ENCODE data around the gene SPA17. TPM values are rescaled to one million over a fixed set of nuclear protein-coding genes. Genes with fewer than 3 reads are reported as not detected.

The SPA17 gene
- total RNA-seq, 1 experiment from 2014 or later: 5.4 TPM

DNA sequence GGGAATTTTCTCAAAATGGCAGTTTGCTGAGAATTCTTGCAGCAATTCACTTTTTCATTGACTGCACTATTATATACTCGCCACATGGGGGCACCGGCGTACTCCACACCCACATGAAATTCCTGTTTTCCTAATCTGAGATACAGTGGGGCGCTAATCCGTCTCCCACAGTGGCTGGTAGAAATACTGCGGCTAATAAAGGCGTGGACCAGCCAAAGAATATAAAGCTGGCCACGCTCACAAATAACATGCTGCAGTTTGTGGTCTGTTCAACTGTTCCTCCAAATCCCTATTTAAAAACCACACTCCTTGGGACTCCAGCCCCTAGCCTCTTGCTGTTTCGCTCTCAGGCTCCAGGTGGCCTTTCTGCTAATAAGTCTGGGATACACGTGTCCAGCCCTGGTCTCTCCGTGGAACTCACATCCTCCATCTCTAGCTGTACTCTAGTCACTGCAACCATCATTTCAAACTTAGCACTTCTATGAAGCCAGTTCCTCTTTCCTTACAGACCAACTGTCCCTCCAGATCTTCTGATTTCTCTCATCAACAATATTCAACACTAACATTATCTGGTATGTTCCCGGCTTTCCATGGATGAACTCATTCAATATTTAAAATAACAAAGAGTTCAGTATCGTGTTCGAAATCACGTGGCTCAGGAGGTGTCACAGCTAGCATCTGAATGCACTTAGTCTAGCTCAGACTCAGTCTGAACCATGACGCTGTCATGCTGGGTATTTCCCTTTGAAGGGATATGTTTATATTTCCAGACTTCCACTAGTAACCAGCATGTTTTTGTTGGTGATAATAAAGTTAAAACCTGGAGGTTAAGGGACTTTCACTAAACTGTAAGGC is 29.1 kb upstream of the SPA17 start:
- CTCF ChIA-PET: interaction anchor here (0.7 kb wide), 1 partner anchor 96 kb away, joined by 4 read pairs; no protein-coding TSS in a partner anchor
- peak overlapping the region; percentile 44 for H3K4me3 Mint-ChIP-seq (ENCODE audit: low read depth, unreplicated experiment)
- intact Hi-C loops (cut with micrococcal nuclease; ENCODE audit: unreplicated experiment): loop anchor here (1.0 to 2.0 kb wide), 2 partner anchors 193 to 222 kb away; no protein-coding TSS in a partner anchor
- peak; percentile 37 for DNase-seq
- peaks cover 7% of the 10 kb centered on the region for H3K4me1 Mint-ChIP-seq (ENCODE audit: low read depth, unreplicated experiment)
- no peaks in the 10 kb centered on the region for H3K9me3 Mint-ChIP-seq (ENCODE audit: low read depth, unreplicated experiment)
- BruUV-seq (replicated peaks): no TSS peak
- H3K27me3 Mint-ChIP-seq (ENCODE audit: unreplicated experiment): no peaks in the 10 kb centered on the region
- H3K36me3 Mint-ChIP-seq (ENCODE audit: insufficient read depth, unreplicated experiment): no peaks in the 10 kb centered on the region
- TF ChIP-seq, protein P1, sequence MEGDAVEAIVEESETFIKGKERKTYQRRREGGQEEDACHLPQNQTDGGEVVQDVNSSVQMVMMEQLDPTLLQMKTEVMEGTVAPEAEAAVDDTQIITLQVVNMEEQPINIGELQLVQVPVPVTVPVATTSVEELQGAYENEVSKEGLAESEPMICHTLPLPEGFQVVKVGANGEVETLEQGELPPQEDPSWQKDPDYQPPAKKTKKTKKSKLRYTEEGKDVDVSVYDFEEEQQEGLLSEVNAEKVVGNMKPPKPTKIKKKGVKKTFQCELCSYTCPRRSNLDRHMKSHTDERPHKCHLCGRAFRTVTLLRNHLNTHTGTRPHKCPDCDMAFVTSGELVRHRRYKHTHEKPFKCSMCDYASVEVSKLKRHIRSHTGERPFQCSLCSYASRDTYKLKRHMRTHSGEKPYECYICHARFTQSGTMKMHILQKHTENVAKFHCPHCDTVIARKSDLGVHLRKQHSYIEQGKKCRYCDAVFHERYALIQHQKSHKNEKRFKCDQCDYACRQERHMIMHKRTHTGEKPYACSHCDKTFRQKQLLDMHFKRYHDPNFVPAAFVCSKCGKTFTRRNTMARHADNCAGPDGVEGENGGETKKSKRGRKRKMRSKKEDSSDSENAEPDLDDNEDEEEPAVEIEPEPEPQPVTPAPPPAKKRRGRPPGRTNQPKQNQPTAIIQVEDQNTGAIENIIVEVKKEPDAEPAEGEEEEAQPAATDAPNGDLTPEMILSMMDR (IDR thresholded peaks at IDR 0.05; ENCODE audit: unreplicated experiment): peak; percentile 55
- no peak overlapping the region for H3K27ac Mint-ChIP-seq (ENCODE audit: unreplicated experiment)

DNA sequence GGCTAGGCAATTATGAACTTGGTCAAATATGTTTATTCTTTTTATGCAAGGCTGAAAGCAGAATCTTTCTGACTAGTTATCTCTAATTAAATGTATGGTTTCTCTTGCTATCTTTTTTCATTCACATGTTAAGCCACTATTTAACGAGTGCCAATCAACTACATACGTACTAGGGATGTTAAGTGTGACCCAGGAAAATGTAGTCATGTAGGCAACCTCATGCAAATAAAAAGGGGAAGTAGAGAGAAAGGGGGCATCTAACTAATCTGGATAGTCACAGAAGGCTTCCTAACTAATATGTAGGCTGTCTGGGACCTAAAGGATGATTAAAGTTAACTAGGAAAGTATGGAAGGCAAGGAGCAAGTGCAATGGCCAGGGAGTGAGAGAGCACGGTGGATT is 27.6 kb upstream of the SPA17 start:
- TF ChIP-seq, protein P1 (IDR thresholded peaks at IDR 0.05; ENCODE audit: unreplicated experiment): no peak
- no peaks in the 10 kb centered on the region for H3K27me3 Mint-ChIP-seq (ENCODE audit: unreplicated experiment)
- no peak for DNase-seq
- no peak overlapping the region for H3K27ac Mint-ChIP-seq (ENCODE audit: unreplicated experiment)
- intact Hi-C loops (cut with micrococcal nuclease; ENCODE audit: unreplicated experiment): no loop called here
- H3K9me3 Mint-ChIP-seq (ENCODE audit: low read depth, unreplicated experiment): no peaks in the 10 kb centered on the region
- no peaks in the 10 kb centered on the region for H3K36me3 Mint-ChIP-seq (ENCODE audit: insufficient read depth, unreplicated experiment)
- no TSS peak for BruUV-seq (replicated peaks)
- CTCF ChIA-PET: no interaction called here
- H3K4me1 Mint-ChIP-seq (ENCODE audit: low read depth, unreplicated experiment): peaks cover 7% of the 10 kb centered on the region
- H3K4me3 Mint-ChIP-seq (ENCODE audit: low read depth, unreplicated experiment): no peak overlapping the region

DNA sequence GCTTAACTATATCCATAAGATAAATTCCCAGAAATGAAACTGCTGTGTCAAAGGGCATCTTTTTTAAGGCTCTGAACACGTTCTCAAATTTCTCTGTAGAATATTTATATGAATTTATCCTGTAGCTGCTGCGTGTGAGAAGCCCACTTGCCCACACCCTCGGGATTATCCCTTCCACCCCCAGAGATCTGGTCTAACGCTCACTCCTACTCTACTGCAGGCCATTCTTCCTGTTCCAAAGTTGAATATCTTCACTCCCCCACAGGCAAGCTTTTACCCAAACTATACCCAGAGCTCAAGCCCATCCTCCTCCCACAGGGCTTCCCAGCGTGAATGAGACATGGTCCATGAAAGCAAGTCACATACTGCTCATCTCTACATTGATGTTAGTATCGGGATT is 25.1 kb upstream of the SPA17 start:
- no peak overlapping the region for H3K27ac Mint-ChIP-seq (ENCODE audit: unreplicated experiment)
- H3K27me3 Mint-ChIP-seq (ENCODE audit: unreplicated experiment): no peaks in the 10 kb centered on the region
- H3K4me3 Mint-ChIP-seq (ENCODE audit: low read depth, unreplicated experiment): no peak overlapping the region
- peaks cover 7% of the 10 kb centered on the region for H3K4me1 Mint-ChIP-seq (ENCODE audit: low read depth, unreplicated experiment)
- CTCF ChIA-PET: no interaction called here
- H3K9me3 Mint-ChIP-seq (ENCODE audit: low read depth, unreplicated experiment): no peaks in the 10 kb centered on the region
- H3K36me3 Mint-ChIP-seq (ENCODE audit: insufficient read depth, unreplicated experiment): no peaks in the 10 kb centered on the region
- TF ChIP-seq, protein P1 (IDR thresholded peaks at IDR 0.05; ENCODE audit: unreplicated experiment): no peak
- intact Hi-C loops (cut with micrococcal nuclease; ENCODE audit: unreplicated experiment): no loop called here
- no TSS peak for BruUV-seq (replicated peaks)
- DNase-seq: no peak

DNA sequence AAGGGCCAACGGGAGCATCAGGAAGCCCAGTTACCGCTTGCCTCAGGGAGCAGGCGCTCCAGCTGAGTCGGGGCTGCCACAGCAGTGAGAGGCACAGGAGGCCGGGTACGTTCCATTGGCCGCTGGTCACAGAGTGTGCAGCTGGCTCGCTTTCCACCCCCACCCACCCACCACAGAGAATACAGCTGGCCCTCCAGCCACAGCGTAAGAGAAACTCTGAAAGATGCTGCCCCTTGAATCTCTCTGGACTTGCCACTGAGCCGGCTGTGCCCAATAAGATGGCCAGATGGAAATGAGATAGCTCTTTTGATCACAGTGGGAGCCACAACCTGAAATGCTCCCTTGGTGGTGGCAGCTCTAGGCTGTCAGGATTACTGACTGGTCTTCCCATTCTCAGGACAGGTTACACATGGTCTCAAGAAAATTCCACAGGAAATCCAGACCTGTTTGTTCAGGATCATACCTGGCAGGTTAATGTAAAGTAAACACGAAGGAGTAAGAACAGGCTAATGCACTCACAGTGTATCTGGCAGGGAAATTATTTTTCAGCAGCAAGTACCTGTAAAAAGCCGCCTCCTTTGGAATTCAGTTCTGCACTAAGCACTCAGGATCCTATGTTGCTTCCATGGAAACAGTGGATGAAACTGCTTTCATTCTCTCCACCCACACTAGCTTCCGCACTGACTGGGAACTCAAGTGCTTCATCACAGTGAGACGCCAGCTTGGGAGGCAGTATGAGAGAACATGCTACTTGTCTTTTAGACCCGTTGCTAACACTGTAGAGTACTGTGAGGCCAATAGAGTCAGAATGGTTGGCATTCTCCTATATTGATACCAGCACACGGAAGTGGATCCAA is 16.7 kb upstream of the SPA17 start:
- Mint-ChIP-seq H3K9me3 (ENCODE audit: low read depth, unreplicated experiment) (no peaks in the 10 kb centered on the region), H3K36me3 (ENCODE audit: insufficient read depth, unreplicated experiment) (no peaks in the 10 kb centered on the region), H3K4me1 (ENCODE audit: low read depth, unreplicated experiment) (no peaks in the 10 kb centered on the region), H3K27me3 (ENCODE audit: unreplicated experiment) (no peaks in the 10 kb centered on the region), H3K27ac (ENCODE audit: unreplicated experiment) (no peak overlapping the region), H3K4me3 (ENCODE audit: low read depth, unreplicated experiment) (no peak overlapping the region)
- intact Hi-C loops (cut with micrococcal nuclease; ENCODE audit: unreplicated experiment): no loop called here
- TF ChIP-seq, protein P1 (IDR thresholded peaks at IDR 0.05; ENCODE audit: unreplicated experiment): no peak
- BruUV-seq (replicated peaks): no TSS peak
- CTCF ChIA-PET: no interaction called here
- DNase-seq: no peak
